Dendritic cell treated with granulocyte-macrophage colony-stimulating factor and Interleukin-4, amounts not matched to agents 40 ng/mL and 50 ng/mL, for 4 days (primary cell): Measurements from ENCODE around the gene CENPV.
A peak's percentile ranks its signal among the peaks of the same experiment; 100 is the strongest.

Experiments
- H3K27ac Mint-ChIP-seq: one replicate; pipeline ENCODE4 v1.8.0; 2022; ENCODE audit warnings: mild to moderate bottlenecking, mixed read lengths
- H3K27me3 Mint-ChIP-seq: one replicate; pipeline ENCODE4 v1.8.0; 2022; ENCODE audit warnings: mild to moderate bottlenecking, mixed read lengths
- H3K36me3 Mint-ChIP-seq: one replicate; pipeline ENCODE4 v1.8.0; 2022; ENCODE audit warnings: low read depth, mixed read lengths
- H3K4me1 Mint-ChIP-seq: one replicate; pipeline ENCODE4 v1.8.0; 2022; ENCODE audit warnings: low read depth, mixed read lengths
- H3K4me3 Mint-ChIP-seq: one replicate; pipeline ENCODE4 v1.8.0; 2022; ENCODE audit warnings: mild to moderate bottlenecking, moderate library complexity, mixed read lengths
- H3K9me3 Mint-ChIP-seq: one replicate; pipeline ENCODE4 v1.8.0; 2022; ENCODE audit warnings: mixed read lengths
- intact Hi-C: fragments of 100-400 bp; cut with micrococcal nuclease; formaldehyde crosslinking; loops from one replicate; pipeline ENCODE4 v1.15.0; 2022

The CENPV gene

DNA sequence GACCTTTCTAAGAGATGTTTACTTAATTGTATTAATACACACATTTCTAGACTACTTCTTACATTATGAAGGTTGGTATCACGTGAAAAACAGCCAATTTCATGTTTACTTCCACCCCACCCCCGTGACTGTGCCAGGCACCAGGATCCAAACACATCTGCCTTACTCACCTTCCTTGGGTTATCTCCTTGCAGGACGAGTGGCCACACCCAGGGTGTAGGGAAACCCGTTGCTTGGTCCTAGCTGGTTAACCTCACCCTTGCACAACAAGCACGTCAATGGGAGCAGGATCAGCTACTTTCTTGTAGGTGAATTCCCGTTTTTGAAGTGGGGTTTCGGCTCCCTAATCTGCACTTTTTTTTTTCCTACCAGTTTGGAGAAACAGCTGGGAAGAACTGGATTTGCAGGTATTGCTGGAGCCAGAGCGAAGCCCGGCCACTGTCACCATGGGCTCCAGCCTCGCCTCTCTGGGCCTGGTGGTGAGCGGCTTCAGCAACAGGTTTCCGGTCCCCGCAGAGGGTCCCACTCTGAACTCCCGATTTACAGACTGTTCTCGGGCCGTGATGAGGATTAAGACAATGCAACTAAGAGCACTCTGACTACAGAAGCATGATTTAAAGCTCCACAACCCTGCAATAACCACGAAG, 25.5 kb upstream of the CENPV start:
- Mint-ChIP-seq H3K27me3 (no peaks in the 10 kb centered on the region), H3K9me3 (no peaks in the 10 kb centered on the region), H3K27ac (no peak overlapping the region), H3K36me3 (peaks cover 33% of the 10 kb centered on the region), H3K4me3 (no peak overlapping the region), H3K4me1 (peaks cover 26% of the 10 kb centered on the region)
- intact Hi-C loops: no loop called here

DNA sequence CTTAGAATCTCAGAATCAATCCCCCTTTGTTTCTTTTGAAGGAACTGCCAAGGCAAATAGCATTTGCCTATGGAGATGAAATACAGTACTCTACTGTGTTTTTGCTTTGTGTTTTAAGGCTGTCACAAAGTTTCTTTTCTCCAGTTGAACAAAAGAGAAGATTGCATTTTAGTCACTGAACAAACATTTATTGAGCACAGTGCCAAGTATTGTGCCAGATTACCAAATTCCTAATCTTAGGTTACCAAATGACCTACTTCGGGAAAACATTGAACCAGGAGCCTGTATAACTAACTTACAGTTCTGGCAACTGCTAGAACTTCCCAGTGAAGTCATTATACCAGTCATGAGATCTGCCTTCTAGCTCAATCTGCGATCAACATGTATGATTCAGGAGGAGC, 24.7 kb upstream of the CENPV start:
- H3K9me3 Mint-ChIP-seq: no peaks in the 10 kb centered on the region
- H3K27me3 Mint-ChIP-seq: no peaks in the 10 kb centered on the region
- peaks cover 25% of the 10 kb centered on the region for H3K36me3 Mint-ChIP-seq
- H3K27ac Mint-ChIP-seq: no peak overlapping the region
- intact Hi-C loops: no loop called here
- H3K4me1 Mint-ChIP-seq: peaks cover 24% of the 10 kb centered on the region
- no peak overlapping the region for H3K4me3 Mint-ChIP-seq

DNA sequence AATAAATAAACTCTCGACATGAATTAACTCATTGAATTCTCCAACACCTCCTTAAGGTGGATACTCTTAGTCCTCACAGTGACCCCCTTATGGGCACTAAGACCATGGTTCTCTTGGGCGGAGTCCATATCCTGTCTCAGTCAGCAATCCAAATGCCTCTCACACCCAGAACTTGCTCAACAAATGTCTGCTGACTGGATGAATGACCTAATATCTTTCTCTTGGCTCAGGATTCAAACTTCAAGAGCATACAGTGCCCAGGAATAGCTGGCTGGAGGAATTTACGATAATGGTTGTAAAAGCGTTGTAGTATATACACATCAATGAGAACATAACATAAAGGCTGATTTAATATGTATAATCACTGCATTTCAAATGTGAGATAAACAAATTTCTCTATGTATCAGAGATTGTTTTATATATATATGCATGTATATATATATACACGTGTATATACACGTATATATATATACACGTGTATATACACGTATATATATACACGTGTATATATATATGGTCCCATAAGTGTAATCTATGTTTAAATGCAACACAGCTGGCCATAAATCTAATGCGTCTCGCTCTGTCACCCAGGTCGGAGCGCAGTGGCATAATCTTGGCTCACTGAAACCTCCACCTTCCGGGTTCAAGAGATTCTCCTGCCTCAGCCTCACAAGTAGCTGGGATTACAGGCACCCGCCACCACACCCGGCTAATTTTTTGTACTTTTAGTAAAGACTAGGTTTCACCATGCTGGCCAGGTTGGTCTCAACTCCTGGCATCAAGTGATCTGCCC, 21.1 kb upstream of the CENPV start:
- Mint-ChIP-seq H3K27me3 (no peaks in the 10 kb centered on the region), H3K4me1 (peaks cover 12% of the 10 kb centered on the region), H3K9me3 (no peaks in the 10 kb centered on the region), H3K36me3 (no peaks in the 10 kb centered on the region), H3K4me3 (no peak overlapping the region), H3K27ac (no peak overlapping the region)
- intact Hi-C loops: no loop called here

DNA sequence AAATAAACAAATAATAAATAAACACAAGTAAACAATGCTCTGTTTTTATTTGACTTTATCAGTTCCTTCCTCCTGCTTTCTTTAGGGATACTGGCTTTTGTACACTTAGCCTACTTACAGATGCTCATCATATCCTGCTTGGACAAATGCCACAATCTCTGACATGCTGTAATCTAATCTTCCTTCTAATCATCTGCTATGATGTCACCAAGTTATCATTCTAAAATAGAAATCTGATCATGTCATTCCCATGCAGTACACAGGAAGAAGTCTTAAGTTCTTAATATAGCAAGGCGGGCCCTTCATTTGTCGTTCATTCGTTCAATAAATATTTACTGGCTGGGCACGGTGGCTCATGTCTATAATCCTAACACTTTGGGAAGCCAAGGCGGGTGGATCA, 18.5 kb upstream of the CENPV start:
- H3K27ac Mint-ChIP-seq: no peak overlapping the region
- H3K27me3 Mint-ChIP-seq: no peaks in the 10 kb centered on the region
- no peaks in the 10 kb centered on the region for H3K9me3 Mint-ChIP-seq
- H3K4me3 Mint-ChIP-seq: no peak overlapping the region
- H3K4me1 Mint-ChIP-seq: peaks cover 12% of the 10 kb centered on the region
- H3K36me3 Mint-ChIP-seq: no peaks in the 10 kb centered on the region
- intact Hi-C loops: no loop called here

DNA sequence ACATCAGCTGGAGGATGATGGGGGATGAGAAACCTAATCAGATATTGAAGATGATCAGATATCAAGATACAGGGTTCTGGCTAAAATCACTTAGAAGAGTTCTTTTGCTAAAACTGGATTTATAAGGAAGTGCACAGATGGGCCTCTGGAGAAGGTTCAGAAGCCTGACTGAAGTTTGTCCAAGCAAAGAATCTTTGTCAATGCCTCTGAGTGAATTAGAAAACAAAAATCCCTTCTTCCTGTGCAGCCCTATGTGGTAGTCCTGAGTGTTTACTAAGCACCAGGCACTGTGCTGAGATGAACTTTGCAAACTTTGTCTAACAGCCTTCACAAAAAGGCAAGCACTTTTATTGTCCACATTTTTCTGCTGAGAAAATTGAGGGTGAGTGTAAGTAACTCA, 11.4 kb upstream of the CENPV start:
- H3K4me3 Mint-ChIP-seq: no peak overlapping the region
- H3K4me1 Mint-ChIP-seq: no peaks in the 10 kb centered on the region
- peaks cover 3% of the 10 kb centered on the region for H3K27me3 Mint-ChIP-seq
- intact Hi-C loops: loop anchor here (1.0 to 10.0 kb wide), 2 partner anchors 50 to 157 kb away; partner anchors contain the start of gene TRPV2
- H3K9me3 Mint-ChIP-seq: no peaks in the 10 kb centered on the region
- no peak overlapping the region for H3K27ac Mint-ChIP-seq
- no peaks in the 10 kb centered on the region for H3K36me3 Mint-ChIP-seq

DNA sequence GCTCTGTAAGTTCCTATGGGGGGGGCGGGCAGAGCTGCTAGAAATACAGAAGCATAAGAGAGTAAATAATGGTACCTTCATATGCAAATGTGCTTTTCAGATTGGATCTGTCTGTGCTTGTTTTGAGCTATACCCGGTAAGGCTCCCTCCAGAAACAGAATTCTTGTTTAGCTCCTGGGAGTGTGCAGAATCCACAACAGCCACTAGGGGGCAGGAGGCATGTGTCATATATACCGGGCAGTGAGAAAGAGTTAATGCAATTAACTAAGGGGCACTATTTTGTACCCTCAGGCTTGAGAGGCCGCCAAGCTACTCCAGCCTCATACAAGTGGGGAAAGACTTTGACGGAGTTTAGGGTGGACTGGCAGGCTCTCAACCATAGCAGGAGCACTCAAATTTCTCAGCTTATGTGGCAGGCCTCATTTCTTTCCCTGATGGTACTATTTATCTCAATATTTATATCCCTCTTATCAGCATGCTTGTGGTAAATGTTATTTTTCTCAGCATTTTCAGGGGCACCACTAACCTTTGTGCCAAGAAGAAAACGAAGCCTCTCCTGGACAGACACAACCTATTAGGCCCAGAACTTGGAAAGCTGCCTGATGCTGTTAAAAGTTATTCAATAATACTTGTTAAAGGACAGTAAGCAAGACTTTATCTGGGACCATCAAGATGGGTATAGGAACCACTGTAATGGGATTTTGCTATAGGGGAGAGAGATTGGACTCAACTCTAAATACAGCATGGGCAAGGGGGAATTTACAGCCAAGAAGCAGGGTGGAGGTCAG, 10.7 kb upstream of the CENPV start:
- H3K4me3 Mint-ChIP-seq: no peak overlapping the region
- no peaks in the 10 kb centered on the region for H3K36me3 Mint-ChIP-seq
- no peaks in the 10 kb centered on the region for H3K4me1 Mint-ChIP-seq
- peaks cover 3% of the 10 kb centered on the region for H3K27me3 Mint-ChIP-seq
- H3K9me3 Mint-ChIP-seq: no peaks in the 10 kb centered on the region
- no peak overlapping the region for H3K27ac Mint-ChIP-seq
- intact Hi-C loops: loop anchor here (1.0 to 10.0 kb wide), 2 partner anchors 51 to 157 kb away; partner anchors contain the start of gene TRPV2

DNA sequence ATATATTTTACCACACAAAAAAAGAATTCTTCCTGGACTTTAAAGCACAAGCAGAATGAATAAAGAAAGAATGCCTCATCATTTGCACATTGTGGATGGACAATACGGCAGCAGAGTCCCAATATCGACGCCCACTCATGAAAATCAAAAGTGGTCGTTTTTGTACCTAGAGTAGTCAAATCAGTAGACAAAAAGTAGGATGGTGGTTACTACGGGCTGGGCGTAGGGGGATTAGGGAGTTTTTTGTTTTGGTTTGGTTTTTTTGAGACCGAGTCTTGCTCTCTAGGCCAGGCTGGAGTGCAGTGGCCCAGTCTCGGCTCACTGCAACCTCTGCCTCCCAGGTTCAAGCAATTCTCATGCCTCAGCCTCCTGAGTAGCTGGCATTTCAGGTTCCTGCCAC, 8.6 kb upstream of the CENPV start:
- intact Hi-C loops: loop anchor here (10.0 kb wide), 1 partner anchor 53 kb away; the partner anchor contains the start of gene TRPV2
- Mint-ChIP-seq H3K27ac (no peak overlapping the region), H3K36me3 (no peaks in the 10 kb centered on the region), H3K4me3 (no peak overlapping the region), H3K9me3 (no peaks in the 10 kb centered on the region), H3K4me1 (peaks cover 4% of the 10 kb centered on the region), H3K27me3 (peaks cover 14% of the 10 kb centered on the region)

DNA sequence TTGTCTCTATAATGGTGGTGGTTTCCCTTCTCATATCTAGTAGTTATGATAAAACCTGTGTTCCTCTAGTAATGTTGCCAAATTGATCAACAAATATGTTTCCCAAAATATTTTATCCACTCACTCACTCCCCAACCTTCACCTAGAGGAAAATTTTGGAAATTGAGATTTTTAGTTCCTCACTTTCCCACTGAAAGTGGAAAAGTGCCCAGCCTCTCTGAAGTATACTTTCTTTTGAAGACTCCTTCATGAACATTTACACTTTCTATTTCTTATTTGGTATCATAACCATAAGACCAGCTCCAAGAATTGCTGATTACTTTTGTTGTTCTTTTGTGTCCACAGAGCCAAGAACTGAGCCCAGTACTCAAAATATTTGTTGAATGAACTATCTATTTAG, 5.1 kb upstream of the CENPV start:
- peaks cover 9% of the 10 kb centered on the region for H3K4me1 Mint-ChIP-seq
- H3K27me3 Mint-ChIP-seq: peaks cover 45% of the 10 kb centered on the region
- intact Hi-C loops: no loop called here
- H3K4me3 Mint-ChIP-seq: no peak overlapping the region
- H3K27ac Mint-ChIP-seq: no peak overlapping the region
- no peaks in the 10 kb centered on the region for H3K36me3 Mint-ChIP-seq
- no peaks in the 10 kb centered on the region for H3K9me3 Mint-ChIP-seq

DNA sequence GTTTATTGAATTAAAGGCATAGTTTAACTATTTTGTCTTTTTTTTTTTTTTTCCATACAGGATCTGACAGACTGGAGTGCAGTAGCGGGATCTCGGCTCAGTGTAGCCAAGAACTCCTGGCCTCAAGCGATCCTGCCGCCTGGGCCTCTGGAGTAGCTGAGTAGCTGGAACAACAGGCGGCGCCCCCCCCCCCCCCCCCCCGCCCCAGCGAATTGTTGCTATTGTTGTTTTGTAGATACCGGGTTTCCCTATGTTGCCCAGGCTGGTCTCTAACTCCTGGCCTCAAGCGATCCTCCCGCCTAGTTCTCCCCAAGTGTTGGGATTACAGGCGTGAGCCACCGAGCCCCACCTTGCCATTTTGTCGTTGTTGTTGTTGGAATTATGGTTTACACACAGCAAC, 1.3 kb upstream of the CENPV start:
- no peak overlapping the region for H3K27ac Mint-ChIP-seq
- H3K9me3 Mint-ChIP-seq: no peaks in the 10 kb centered on the region

DNA sequence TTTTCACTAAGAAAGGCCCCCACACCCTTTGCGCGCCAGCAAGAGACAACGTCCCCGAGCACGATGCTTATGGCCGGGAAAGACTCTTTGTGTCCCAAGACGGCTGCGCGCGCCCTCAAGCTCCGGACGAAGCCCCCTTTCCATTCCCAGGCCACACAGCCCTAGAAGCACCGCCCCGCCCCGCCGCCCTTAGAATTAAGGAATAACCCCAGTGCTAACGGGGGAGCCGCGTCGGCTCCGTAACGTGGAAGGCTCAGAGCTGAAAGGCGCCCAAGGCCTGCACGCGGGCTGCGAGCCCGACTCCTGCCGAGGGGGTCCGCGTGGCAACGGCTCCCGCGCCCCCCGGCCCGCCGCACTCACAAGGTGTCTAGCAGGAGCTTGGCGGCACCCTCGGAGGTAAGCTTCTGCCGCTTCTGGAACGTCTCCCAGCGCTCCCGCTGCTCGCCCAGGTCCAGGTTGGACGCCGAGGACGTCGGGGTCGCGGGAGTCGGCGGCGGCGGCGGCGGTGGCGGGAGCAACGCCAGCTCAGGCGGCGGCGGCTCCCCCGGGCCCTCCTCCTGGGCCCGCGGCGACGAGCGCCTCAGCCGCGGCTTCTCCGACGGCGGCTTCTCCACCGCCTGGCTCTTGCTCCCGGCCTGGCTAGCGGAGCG, 477 bp downstream of the CENPV start:
- Mint-ChIP-seq H3K27ac (no peak overlapping the region), H3K4me1 (peaks cover 20% of the 10 kb centered on the region), H3K27me3 (peaks cover 58% of the 10 kb centered on the region), H3K9me3 (no peaks in the 10 kb centered on the region), H3K4me3 (peak overlapping the region; percentile 70), H3K36me3 (no peaks in the 10 kb centered on the region)
- intact Hi-C loops: no loop called here

More for the DNA sequence above, 1.3 kb upstream of the CENPV start:
- Mint-ChIP-seq H3K4me3 (no peak overlapping the region), H3K27me3 (peaks cover 64% of the 10 kb centered on the region), H3K36me3 (no peaks in the 10 kb centered on the region), H3K4me1 (peaks cover 20% of the 10 kb centered on the region)
- intact Hi-C loops: no loop called here

DNA sequence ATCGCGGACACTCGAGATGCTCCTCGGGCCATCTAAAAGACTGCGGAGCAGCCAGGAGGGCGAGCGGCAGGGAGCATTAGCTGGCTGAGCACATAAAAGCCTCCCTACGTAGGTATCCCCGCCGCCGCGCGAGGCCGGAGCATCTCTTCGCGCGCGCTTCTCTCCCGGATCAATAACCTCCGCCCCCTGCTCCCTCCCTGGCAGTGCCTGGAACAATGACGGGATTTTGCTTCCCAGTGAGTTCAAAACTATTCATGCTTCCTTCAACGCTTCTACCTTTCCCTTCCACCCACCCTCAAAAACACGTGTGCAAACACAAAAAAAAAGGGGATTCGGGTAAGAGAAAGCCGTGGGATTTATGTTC, 984 bp downstream of the CENPV start:
- H3K27ac Mint-ChIP-seq: no peak overlapping the region
- peak overlapping the region; percentile 70 for H3K4me3 Mint-ChIP-seq
- peaks cover 20% of the 10 kb centered on the region for H3K4me1 Mint-ChIP-seq
- no peaks in the 10 kb centered on the region for H3K9me3 Mint-ChIP-seq
- H3K36me3 Mint-ChIP-seq: no peaks in the 10 kb centered on the region
- H3K27me3 Mint-ChIP-seq: peaks cover 56% of the 10 kb centered on the region
- intact Hi-C loops: no loop called here

DNA sequence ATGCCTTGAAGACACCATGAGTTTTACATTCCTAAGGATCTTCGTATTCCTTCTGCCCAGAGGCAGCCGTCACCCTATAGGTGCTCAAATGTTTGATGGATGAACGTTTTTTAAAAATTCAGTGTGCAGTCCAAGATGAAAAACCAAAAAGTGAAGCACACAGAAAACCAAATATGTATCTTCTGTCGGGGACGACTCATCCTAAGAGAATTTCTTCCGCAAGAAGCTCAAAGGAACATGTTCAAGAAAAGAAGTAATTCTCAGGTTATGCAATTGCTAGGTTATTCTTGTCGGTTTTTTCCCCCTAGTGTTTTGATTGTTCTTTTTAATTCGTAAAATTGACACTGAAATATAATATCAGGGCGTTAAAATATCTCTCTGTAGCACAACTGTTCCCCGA, 1.4 kb downstream of the CENPV start:
- Mint-ChIP-seq H3K36me3 (no peaks in the 10 kb centered on the region), H3K27ac (no peak overlapping the region)
- intact Hi-C loops: no loop called here

DNA sequence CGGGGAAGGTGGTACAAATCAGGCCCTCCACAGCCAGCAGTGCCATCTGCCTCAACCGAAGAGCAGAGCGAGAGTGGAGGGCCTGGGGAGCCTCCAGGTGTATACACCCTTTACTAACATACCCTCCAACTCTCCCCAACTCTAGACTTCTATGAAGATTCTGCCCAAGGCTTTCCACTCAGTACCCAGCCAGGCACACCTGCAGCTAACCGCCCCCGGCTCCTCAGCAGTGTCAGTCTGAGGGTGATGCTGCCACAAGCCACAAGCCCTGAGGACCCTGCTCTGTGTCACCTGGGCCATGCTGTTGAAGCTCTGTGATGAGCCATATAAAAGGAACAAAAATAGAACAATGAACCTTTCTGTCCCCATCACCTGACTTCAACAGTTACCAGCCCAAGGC, 3.8 kb downstream of the CENPV start:
- Mint-ChIP-seq H3K27me3 (peaks cover 32% of the 10 kb centered on the region), H3K4me1 (peaks cover 12% of the 10 kb centered on the region), H3K36me3 (no peaks in the 10 kb centered on the region), H3K9me3 (no peaks in the 10 kb centered on the region), H3K27ac (no peak overlapping the region), H3K4me3 (no peak overlapping the region)
- intact Hi-C loops: no loop called here

More for the DNA sequence above, 1.4 kb downstream of the CENPV start:
- H3K27me3 Mint-ChIP-seq: peaks cover 53% of the 10 kb centered on the region
- no peaks in the 10 kb centered on the region for H3K9me3 Mint-ChIP-seq
- peak overlapping the region; percentile 70 for H3K4me3 Mint-ChIP-seq
- peaks cover 16% of the 10 kb centered on the region for H3K4me1 Mint-ChIP-seq

DNA sequence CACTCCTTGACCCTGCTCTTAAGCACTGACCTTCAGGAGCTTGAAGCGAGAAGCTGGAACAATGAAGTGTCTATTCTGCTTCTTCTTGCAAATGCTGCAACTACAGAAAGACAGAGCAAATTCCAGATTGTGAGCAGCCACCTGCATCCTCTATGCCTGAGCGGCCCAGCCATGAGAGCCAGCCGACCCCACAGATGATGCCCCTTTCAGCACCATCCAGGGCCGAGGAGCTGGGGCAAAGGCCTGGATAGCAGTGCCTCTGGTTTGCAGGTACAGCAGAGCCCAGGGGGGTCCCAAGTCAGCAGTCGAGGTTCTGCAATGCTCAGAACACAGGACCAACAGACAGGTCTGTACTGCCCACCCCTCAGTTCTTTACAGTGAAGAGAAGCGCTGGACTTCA, 4.7 kb downstream of the CENPV start:
- Mint-ChIP-seq H3K9me3 (no peaks in the 10 kb centered on the region), H3K27ac (no peak overlapping the region), H3K4me1 (peaks cover 12% of the 10 kb centered on the region), H3K4me3 (no peak overlapping the region), H3K27me3 (peaks cover 23% of the 10 kb centered on the region), H3K36me3 (peaks cover 7% of the 10 kb centered on the region)
- intact Hi-C loops: no loop called here
